ENCODE measurements around the gene PGPEP1. TPM values are rescaled to one million over a fixed set of nuclear protein-coding genes. Genes with fewer than 3 reads are reported as not detected.
A peak's percentile ranks its signal among the peaks of the same experiment; 100 is the strongest.

The PGPEP1 gene
- total and polyA plus RNA-seq, 10 of the 15 experiments (the other 5 are each of a cell fraction or from before 2014, with no cell fraction given), result 13.8 to 39.4 (median 17.0) TPM

GRCh38 chr19:18419195-18419698 is 78.8 kb downstream of the PGPEP1 start, which contains the start of gene SSBP4 (continued):
- TF ChIP-seq NFIC (IDR thresholded peaks at IDR 0.05; ENCODE audit: low read depth, low read length) (no peak), SKIL (IDR thresholded peaks at IDR 0.05; ENCODE audit: low read depth, poor library complexity, severe bottlenecking) (no peak), NR2F1 (conservative IDR thresholded peaks at IDR 0.05) (peak; percentile 55; the same call in 1 of the 2 replicates), POU2F2 (IDR thresholded peaks at IDR 0.05; ENCODE audit: borderline replicate concordance, low read depth, low read length) (no peak), CBX3 (IDR thresholded peaks at IDR 0.05; ENCODE audit: borderline replicate concordance, low read depth) (no peak), NFYB (IDR thresholded peaks at IDR 0.05; ENCODE audit: insufficient read depth, low read depth, low read length) (no peak), CREM (IDR thresholded peaks at IDR 0.05; ENCODE audit: low read depth) (no peak), PAX5 (IDR thresholded peaks at IDR 0.05; ENCODE audit: borderline replicate concordance, low read depth, low read length) (no peak), CHD1 (IDR thresholded peaks at IDR 0.05; ENCODE audit: low read depth, low read length) (no peak), FOXK2 (IDR thresholded peaks at IDR 0.05) (no peak), SREBF2 (IDR thresholded peaks at IDR 0.05; ENCODE audit: low read length) (no peak), NBN (IDR thresholded peaks at IDR 0.05) (no peak), SMARCA5 (IDR thresholded peaks at IDR 0.05) (peak; percentile 79; the same call in 1 of the 2 replicates), TAF1 (IDR thresholded peaks at IDR 0.05; ENCODE audit: borderline replicate concordance, low read depth, low read length) (no peak), HDGF (IDR thresholded peaks at IDR 0.05) (no peak), TCF3 (IDR thresholded peaks at IDR 0.05; ENCODE audit: borderline replicate concordance, insufficient read depth, low read depth, low read length) (0 out of 2 replicates have a peak, but pooled peaks have one; percentile 37), RFX5 (IDR thresholded peaks at IDR 0.05; ENCODE audit: low read depth, low read length) (no peak), HCFC1 (IDR thresholded peaks at IDR 0.05; ENCODE audit: low read length) (no peak), JUNB (IDR thresholded peaks at IDR 0.05) (no peak), JUND (IDR thresholded peaks at IDR 0.05; ENCODE audit: low read depth, low read length) (no peak), ZNF384 (IDR thresholded peaks at IDR 0.05; ENCODE audit: borderline replicate concordance, low read depth, low read length) (no peak), ZNF207 (IDR thresholded peaks at IDR 0.05; ENCODE audit: borderline replicate concordance) (0 out of 2 replicates have a peak, but pooled peaks have one; percentile 53), ZZZ3 (IDR thresholded peaks at IDR 0.05; ENCODE audit: control insufficient read depth, insufficient read length, low read depth) (no peak)
- TF ChIP-seq, protein P1, sequence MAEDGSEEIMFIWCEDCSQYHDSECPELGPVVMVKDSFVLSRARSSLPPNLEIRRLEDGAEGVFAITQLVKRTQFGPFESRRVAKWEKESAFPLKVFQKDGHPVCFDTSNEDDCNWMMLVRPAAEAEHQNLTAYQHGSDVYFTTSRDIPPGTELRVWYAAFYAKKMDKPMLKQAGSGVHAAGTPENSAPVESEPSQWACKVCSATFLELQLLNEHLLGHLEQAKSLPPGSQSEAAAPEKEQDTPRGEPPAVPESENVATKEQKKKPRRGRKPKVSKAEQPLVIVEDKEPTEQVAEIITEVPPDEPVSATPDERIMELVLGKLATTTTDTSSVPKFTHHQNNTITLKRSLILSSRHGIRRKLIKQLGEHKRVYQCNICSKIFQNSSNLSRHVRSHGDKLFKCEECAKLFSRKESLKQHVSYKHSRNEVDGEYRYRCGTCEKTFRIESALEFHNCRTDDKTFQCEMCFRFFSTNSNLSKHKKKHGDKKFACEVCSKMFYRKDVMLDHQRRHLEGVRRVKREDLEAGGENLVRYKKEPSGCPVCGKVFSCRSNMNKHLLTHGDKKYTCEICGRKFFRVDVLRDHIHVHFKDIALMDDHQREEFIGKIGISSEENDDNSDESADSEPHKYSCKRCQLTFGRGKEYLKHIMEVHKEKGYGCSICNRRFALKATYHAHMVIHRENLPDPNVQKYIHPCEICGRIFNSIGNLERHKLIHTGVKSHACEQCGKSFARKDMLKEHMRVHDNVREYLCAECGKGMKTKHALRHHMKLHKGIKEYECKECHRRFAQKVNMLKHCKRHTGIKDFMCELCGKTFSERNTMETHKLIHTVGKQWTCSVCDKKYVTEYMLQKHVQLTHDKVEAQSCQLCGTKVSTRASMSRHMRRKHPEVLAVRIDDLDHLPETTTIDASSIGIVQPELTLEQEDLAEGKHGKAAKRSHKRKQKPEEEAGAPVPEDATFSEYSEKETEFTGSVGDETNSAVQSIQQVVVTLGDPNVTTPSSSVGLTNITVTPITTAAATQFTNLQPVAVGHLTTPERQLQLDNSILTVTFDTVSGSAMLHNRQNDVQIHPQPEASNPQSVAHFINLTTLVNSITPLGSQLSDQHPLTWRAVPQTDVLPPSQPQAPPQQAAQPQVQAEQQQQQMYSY (CRISPR knock-in tag; IDR thresholded peaks at IDR 0.05), result no peak
- TF ChIP-seq, protein P2, sequence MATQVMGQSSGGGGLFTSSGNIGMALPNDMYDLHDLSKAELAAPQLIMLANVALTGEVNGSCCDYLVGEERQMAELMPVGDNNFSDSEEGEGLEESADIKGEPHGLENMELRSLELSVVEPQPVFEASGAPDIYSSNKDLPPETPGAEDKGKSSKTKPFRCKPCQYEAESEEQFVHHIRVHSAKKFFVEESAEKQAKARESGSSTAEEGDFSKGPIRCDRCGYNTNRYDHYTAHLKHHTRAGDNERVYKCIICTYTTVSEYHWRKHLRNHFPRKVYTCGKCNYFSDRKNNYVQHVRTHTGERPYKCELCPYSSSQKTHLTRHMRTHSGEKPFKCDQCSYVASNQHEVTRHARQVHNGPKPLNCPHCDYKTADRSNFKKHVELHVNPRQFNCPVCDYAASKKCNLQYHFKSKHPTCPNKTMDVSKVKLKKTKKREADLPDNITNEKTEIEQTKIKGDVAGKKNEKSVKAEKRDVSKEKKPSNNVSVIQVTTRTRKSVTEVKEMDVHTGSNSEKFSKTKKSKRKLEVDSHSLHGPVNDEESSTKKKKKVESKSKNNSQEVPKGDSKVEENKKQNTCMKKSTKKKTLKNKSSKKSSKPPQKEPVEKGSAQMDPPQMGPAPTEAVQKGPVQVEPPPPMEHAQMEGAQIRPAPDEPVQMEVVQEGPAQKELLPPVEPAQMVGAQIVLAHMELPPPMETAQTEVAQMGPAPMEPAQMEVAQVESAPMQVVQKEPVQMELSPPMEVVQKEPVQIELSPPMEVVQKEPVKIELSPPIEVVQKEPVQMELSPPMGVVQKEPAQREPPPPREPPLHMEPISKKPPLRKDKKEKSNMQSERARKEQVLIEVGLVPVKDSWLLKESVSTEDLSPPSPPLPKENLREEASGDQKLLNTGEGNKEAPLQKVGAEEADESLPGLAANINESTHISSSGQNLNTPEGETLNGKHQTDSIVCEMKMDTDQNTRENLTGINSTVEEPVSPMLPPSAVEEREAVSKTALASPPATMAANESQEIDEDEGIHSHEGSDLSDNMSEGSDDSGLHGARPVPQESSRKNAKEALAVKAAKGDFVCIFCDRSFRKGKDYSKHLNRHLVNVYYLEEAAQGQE (IDR thresholded peaks at IDR 0.05; ENCODE audit: low read depth, low read length), result no peak
